Mesothelial cell of epicardium (in vitro differentiated cells): Measurements from ENCODE around the gene ATP6V0E1. TPM values are rescaled to one million over a fixed set of nuclear protein-coding genes. Genes with fewer than 3 reads are reported as not detected.

Source experiments
- DNase-seq, 2 experiments: peaks; one replicate each; pipeline ENCODE4 v3.0.0; 2021; ENCODE audit warnings: low spot score in 2 of 2; ENCODE audit not compliant: unreplicated experiment in 2 of 2
- H3K27ac Mint-ChIP-seq: 2 replicates; pipeline ENCODE4 v1.8.0; 2021; ENCODE audit warnings: mixed read lengths
- H3K27me3 Mint-ChIP-seq: 2 replicates; pipeline ENCODE4 v1.8.0; 2021; ENCODE audit warnings: low read depth, mixed read lengths
- H3K36me3 Mint-ChIP-seq: 2 replicates; pipeline ENCODE4 v1.8.0; 2021; ENCODE audit warnings: mixed read lengths
- H3K4me1 Mint-ChIP-seq: 2 replicates; pipeline ENCODE4 v1.8.0; 2021; ENCODE audit warnings: mixed read lengths
- H3K4me3 Mint-ChIP-seq: 2 replicates; pipeline ENCODE4 v1.8.0; 2021; ENCODE audit warnings: mild to moderate bottlenecking, moderate library complexity, mixed read lengths
- H3K9me3 Mint-ChIP-seq: 2 replicates; pipeline ENCODE4 v1.8.0; 2021; ENCODE audit warnings: mixed read lengths
- CTCF ChIP-seq: fragments of 200-600 bp; sonication (generic); IDR thresholded peaks from one replicate; pipeline ENCODE4 v1.5.0; 2021; ENCODE audit warnings: antibody characterized with exemption; ENCODE audit not compliant: unreplicated experiment
- total RNA-seq: library from RNA; stranded (reverse); gene quantifications from 3 replicates; pipeline ENCODE4 v1.2.1, GENCODE V29; 2021

Gene ATP6V0E1
- total RNA-seq, 1 donor from 2014 or later = 116 TPM

- H3K4me3 Mint-ChIP-seq = no peak overlapping the region
- peaks cover 15% of the 10 kb centered on the region for H3K27me3 Mint-ChIP-seq
- peaks cover 11% of the 10 kb centered on the region for H3K36me3 Mint-ChIP-seq
- H3K4me1 Mint-ChIP-seq = no peaks in the 10 kb centered on the region
- H3K27ac Mint-ChIP-seq = no peak overlapping the region
- no peak for DNase-seq
- no peak for TF ChIP-seq CTCF
- H3K9me3 Mint-ChIP-seq = no peaks in the 10 kb centered on the region
Measured at GRCh38 chr5:172971482-172971881, 12.1 kb upstream of the ATP6V0E1 start.

- Mint-ChIP-seq H3K4me1 (no peaks in the 10 kb centered on the region), H3K36me3 (peaks cover 10% of the 10 kb centered on the region), H3K27me3 (peaks cover 18% of the 10 kb centered on the region)
Measured at GRCh38 chr5:172972552-172972951, 11.0 kb upstream of the ATP6V0E1 start.

GRCh38 chr5:172973127-172973916 is 10.2 kb upstream of the ATP6V0E1 start:
- peaks cover 7% of the 10 kb centered on the region for H3K36me3 Mint-ChIP-seq
- H3K27me3 Mint-ChIP-seq = peaks cover 22% of the 10 kb centered on the region
- H3K27ac Mint-ChIP-seq = no peak overlapping the region
- no peak overlapping the region for H3K4me3 Mint-ChIP-seq
- DNase-seq = no peak
- H3K9me3 Mint-ChIP-seq = no peaks in the 10 kb centered on the region
- no peak for TF ChIP-seq CTCF
- no peaks in the 10 kb centered on the region for H3K4me1 Mint-ChIP-seq

More at GRCh38 chr5:172972552-172972951, 11.0 kb upstream of the ATP6V0E1 start:
- no peak overlapping the region for H3K4me3 Mint-ChIP-seq
- no peak for DNase-seq
- no peak overlapping the region for H3K27ac Mint-ChIP-seq
- no peak for TF ChIP-seq CTCF
- no peaks in the 10 kb centered on the region for H3K9me3 Mint-ChIP-seq

- Mint-ChIP-seq H3K4me1 (no peaks in the 10 kb centered on the region), H3K27ac (no peak overlapping the region), H3K36me3 (peaks cover 5% of the 10 kb centered on the region), H3K9me3 (no peaks in the 10 kb centered on the region), H3K4me3 (no peak overlapping the region), H3K27me3 (peaks cover 22% of the 10 kb centered on the region)
- DNase-seq = no peak
- no peak for TF ChIP-seq CTCF
Measured at GRCh38 chr5:172973931-172974330, 9.6 kb upstream of the ATP6V0E1 start.

GRCh38 chr5:172975289-172975688 is 8.3 kb upstream of the ATP6V0E1 start:
- Mint-ChIP-seq H3K9me3 (no peaks in the 10 kb centered on the region), H3K36me3 (peaks cover 1% of the 10 kb centered on the region), H3K4me1 (no peaks in the 10 kb centered on the region), H3K27me3 (peaks cover 22% of the 10 kb centered on the region), H3K4me3 (no peak overlapping the region), H3K27ac (no peak overlapping the region)
- TF ChIP-seq CTCF = no peak
- DNase-seq = no peak
